Measurements from ENCODE around the gene ZNF485.

The ZNF485 gene

GRCh38 chr10:43606323-43607198, at the start of gene ZNF485:
Gene ZNF485, plus strand, starts transcription at chr10:43606438. Its CDS starts 613 bp downstream, at chr10:43607051.
- Histone ChIP-seq H3K9me3 (ENCODE audit: severe bottlenecking) (peaks cover 4% of the 10 kb centered on the region), H3K27me3 (ENCODE audit: insufficient read depth, poor library complexity, severe bottlenecking) (no peaks in the 10 kb centered on the region), H3K4me3 (ENCODE audit: severe bottlenecking) (peak within 1 kb of the TSS; percentile 61), H3K36me3 (ENCODE audit: low read depth) (peaks cover 18% of the 10 kb centered on the region), H3K27ac (ENCODE audit: poor library complexity, severe bottlenecking) (no peak within 1 kb of the TSS), H3K4me1 (ENCODE audit: insufficient read depth, poor library complexity, severe bottlenecking) (peaks cover 5% of the 10 kb centered on the region)
- DNase-seq (ENCODE audit: low spot score) (peak; percentile 69), ATAC-seq (ENCODE audit: low read depth) (peak; percentile 93)
- no peak for TF ChIP-seq CTCF (IDR thresholded peaks at IDR 0.05; ENCODE audit: poor library complexity, severe bottlenecking)

DNA sequence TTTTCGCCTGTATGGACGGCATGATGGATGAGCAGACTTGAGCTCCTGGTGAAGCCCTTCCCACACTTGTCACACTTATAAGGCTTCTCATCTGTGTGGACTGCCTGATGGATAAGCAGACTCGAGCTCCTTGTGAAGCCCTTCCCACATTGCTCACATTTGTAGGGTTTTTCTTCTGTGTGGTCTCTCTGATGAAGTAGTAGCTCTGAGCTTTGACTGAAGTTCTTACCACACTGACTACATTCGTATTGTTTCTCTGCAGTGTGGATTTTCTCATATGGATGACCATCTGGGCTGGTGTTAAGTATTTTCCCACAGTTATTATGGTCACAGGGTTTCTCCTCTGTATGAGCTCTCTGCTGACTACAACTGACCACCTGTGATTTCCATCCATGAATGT, 49.0 kb upstream of the ZNF485 start:
- no peaks in the 10 kb centered on the region for H3K9me3 ChIP-seq (ENCODE audit: severe bottlenecking)
- no peak overlapping the region for H3K4me3 ChIP-seq (ENCODE audit: severe bottlenecking)
- peaks cover 6% of the 10 kb centered on the region for H3K36me3 ChIP-seq (ENCODE audit: low read depth)
- TF ChIP-seq CTCF (IDR thresholded peaks at IDR 0.05; ENCODE audit: poor library complexity, severe bottlenecking) = no peak
- H3K27ac ChIP-seq (ENCODE audit: poor library complexity, severe bottlenecking) = no peak overlapping the region
- DNase-seq (ENCODE audit: low spot score) = no peak
- no peaks in the 10 kb centered on the region for H3K27me3 ChIP-seq (ENCODE audit: insufficient read depth, poor library complexity, severe bottlenecking)
- ATAC-seq (ENCODE audit: low read depth) = no peak
- H3K4me1 ChIP-seq (ENCODE audit: insufficient read depth, poor library complexity, severe bottlenecking) = no peaks in the 10 kb centered on the region

- DNase-seq (ENCODE audit: low spot score) = no peak
- no peak for TF ChIP-seq CTCF (IDR thresholded peaks at IDR 0.05; ENCODE audit: poor library complexity, severe bottlenecking)
Observed at GRCh38 chr10:43569681-43570080, 36.6 kb upstream of the ZNF485 start.

GRCh38 chr10:43570971-43571370, 35.3 kb upstream of the ZNF485 start:
- no peak for DNase-seq (ENCODE audit: low spot score)
- peaks cover 4% of the 10 kb centered on the region for H3K4me1 ChIP-seq (ENCODE audit: insufficient read depth, poor library complexity, severe bottlenecking)

More at GRCh38 chr10:43569681-43570080, 36.6 kb upstream of the ZNF485 start:
- Histone ChIP-seq H3K27ac (ENCODE audit: poor library complexity, severe bottlenecking) (no peak overlapping the region), H3K36me3 (ENCODE audit: low read depth) (peaks cover 3% of the 10 kb centered on the region; the same call in 1 of the 2 replicates), H3K4me3 (ENCODE audit: severe bottlenecking) (no peak overlapping the region), H3K9me3 (ENCODE audit: severe bottlenecking) (no peaks in the 10 kb centered on the region), H3K27me3 (ENCODE audit: insufficient read depth, poor library complexity, severe bottlenecking) (no peaks in the 10 kb centered on the region), H3K4me1 (ENCODE audit: insufficient read depth, poor library complexity, severe bottlenecking) (peaks cover 1% of the 10 kb centered on the region)
- ATAC-seq (ENCODE audit: low read depth) = no peak

More at GRCh38 chr10:43570971-43571370, 35.3 kb upstream of the ZNF485 start:
- ATAC-seq (ENCODE audit: low read depth) = no peak
- Histone ChIP-seq H3K27ac (ENCODE audit: poor library complexity, severe bottlenecking) (no peak overlapping the region), H3K27me3 (ENCODE audit: insufficient read depth, poor library complexity, severe bottlenecking) (no peaks in the 10 kb centered on the region), H3K36me3 (ENCODE audit: low read depth) (peaks cover 3% of the 10 kb centered on the region; the same call in 1 of the 2 replicates), H3K9me3 (ENCODE audit: severe bottlenecking) (no peaks in the 10 kb centered on the region), H3K4me3 (ENCODE audit: severe bottlenecking) (no peak overlapping the region)
- no peak for TF ChIP-seq CTCF (IDR thresholded peaks at IDR 0.05; ENCODE audit: poor library complexity, severe bottlenecking)
